ENCODE measurements around the gene CCDC170.

Gene CCDC170

DNA sequence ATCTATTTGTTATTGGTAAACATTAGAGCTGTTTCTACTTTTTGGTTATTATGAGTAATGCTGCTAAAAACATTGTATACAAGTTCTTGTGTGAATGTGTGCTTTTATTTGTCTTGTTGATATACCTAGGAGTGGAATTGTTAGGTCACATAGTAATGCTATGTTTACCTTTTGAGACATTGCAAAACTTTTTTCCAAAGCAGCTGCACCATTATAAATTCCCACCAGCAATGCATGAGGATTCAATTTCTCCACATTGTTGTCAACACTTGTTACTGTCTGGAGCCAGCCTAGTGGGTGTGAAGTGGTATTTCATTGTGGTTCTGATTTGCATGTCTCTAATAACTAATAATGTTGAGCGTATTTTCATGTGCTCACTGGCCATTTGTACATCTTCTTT is 145.9 kb downstream of the CCDC170 start:
- H3K4me3 ChIP-seq (ENCODE audit: low read depth, low read length): no peak overlapping the region
- no peak for TF ChIP-seq CTCF (conservative IDR thresholded peaks at IDR 0.05; ENCODE audit: low read depth, low read length)
- DNase-seq (ENCODE audit: low read depth): no peak

- no peak for TF ChIP-seq CTCF (conservative IDR thresholded peaks at IDR 0.05; ENCODE audit: low read depth, low read length)
- no peak overlapping the region for H3K4me3 ChIP-seq (ENCODE audit: low read depth, low read length)
- no peak for DNase-seq (ENCODE audit: low read depth)
Observed at GRCh38 chr6:151641028-151641427, 147.2 kb downstream of the CCDC170 start.

DNA sequence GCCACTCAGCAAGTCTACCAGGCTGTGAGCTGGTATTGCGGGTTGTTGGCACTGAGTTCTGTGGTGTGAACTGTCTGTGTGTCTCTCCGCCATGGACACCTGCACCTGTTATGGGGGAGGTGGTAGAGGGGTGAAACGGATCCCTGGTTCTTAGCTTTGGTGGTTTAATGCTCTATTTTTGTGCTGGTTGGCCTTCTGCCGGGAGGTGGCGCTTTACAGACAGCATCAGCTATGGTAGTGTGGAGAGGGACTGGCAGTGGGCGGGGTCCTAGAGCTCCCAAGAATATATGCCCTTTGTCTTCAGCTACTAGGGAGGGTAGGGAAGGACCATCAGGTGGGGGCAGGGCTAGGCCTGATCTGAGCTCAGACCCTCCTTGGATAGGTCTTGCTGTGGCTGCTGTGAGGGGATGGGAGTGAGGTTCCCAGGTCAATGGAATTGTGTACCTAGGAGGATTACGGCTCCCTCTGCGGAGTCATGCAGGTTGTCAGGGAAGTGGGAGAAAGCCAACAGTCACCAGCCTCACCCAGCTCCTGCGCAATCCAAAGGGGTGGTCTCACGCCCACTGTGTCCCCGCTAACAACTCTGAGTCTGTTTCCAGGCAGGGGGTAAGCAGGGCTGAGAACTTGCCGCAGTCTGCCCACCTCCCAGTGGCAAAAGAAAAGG is 154.3 kb downstream of the CCDC170 start:
- H3K4me3 ChIP-seq (ENCODE audit: low read depth, low read length): no peak overlapping the region
- DNase-seq (ENCODE audit: low read depth): peak; percentile 15
- peak; percentile 51 for TF ChIP-seq CTCF (conservative IDR thresholded peaks at IDR 0.05; ENCODE audit: low read depth, low read length)

DNA sequence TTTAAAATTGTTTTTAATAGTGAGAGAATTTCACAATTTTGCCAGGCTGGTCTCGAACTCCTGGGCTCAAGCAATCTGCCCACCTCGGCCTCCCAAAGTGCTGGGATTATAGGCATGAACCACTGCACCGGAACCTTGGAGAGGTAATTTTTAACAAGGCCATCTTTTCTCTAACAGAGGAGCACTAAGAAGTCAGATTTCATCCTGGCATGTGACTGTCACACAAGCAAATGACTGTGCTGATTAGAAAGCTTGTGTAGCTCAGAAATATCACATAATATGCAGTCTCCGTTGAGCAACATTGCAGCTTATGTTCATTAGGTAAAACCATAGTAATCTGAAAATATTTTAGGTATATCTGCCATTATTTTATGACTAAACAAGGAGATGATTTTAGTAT is 156.0 kb downstream of the CCDC170 start:
- TF ChIP-seq CTCF (conservative IDR thresholded peaks at IDR 0.05; ENCODE audit: low read depth, low read length): no peak
- no peak for DNase-seq (ENCODE audit: low read depth)

GRCh38 chr6:151651639-151652038 is 157.8 kb downstream of the CCDC170 start:
- DNase-seq (ENCODE audit: low read depth): no peak
- H3K4me3 ChIP-seq (ENCODE audit: low read depth, low read length): no peak overlapping the region
- no peak for TF ChIP-seq CTCF (conservative IDR thresholded peaks at IDR 0.05; ENCODE audit: low read depth, low read length)

More for the DNA sequence above, 156.0 kb downstream of the CCDC170 start:
- H3K4me3 ChIP-seq (ENCODE audit: low read depth, low read length): no peak overlapping the region

DNA sequence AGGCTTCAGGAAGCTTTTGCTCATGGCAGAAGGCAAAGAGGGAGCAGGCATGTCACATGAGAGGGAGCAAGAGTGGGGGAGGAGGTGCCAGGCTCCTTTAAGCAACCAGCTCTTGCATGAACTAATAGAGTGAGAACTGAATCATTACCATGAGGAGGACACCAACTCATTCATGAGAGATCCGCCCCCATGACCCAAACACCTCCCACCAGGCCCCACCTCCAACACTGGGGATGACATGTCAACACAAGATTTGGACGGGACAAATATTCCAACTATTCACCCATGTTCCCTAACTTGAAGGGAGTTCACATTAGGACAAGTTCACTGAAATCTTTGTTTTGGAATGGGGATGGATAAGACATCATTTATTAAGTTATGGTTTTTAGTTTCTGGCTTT is 158.5 kb downstream of the CCDC170 start:
- H3K4me3 ChIP-seq (ENCODE audit: low read depth, low read length): no peak overlapping the region
- TF ChIP-seq CTCF (conservative IDR thresholded peaks at IDR 0.05; ENCODE audit: low read depth, low read length): no peak
- no peak for DNase-seq (ENCODE audit: low read depth)

DNA sequence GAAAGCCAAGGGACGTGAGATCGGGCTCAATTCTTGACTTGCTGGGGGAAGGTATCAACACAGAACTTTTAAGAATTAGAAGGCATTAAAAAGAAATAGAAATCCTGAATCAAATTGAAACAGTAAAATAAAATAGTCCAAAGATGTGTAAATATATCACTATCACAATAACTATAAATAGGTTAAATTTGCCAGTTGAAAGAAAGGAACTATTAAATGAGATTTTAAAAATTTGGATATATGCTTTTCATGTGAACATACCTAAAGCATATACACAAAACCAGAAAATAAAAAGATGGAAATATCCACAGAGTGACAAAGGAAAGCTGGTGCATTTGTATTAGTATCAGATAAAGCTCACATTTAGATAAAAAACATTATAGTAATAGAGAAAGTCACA is 161.3 kb downstream of the CCDC170 start:
- H3K4me3 ChIP-seq (ENCODE audit: low read depth, low read length): no peak overlapping the region
- no peak for DNase-seq (ENCODE audit: low read depth)
- TF ChIP-seq CTCF (conservative IDR thresholded peaks at IDR 0.05; ENCODE audit: low read depth, low read length): no peak

Data from choroid plexus epithelial cell (primary cell).